Suprapubic skin (tissue), 4 donors: Measurements from ENCODE around the gene EBI3. TPM values are rescaled to one million over a fixed set of nuclear protein-coding genes. Genes with fewer than 3 reads are reported as not detected.

Source experiments
- DNase-seq, 2 donors: peaks; one replicate each; pipeline ENCODE4 v3.0.0-alpha.2; 2019; ENCODE audit warnings: low spot score in 2 of 2
- H3K27ac ChIP-seq: fragments of 200-600 bp; sonication (generic); one replicate; pipeline ENCODE4 v1.5.1; 2019
- H3K27me3 ChIP-seq: fragments of 200-600 bp; sonication (generic); one replicate; pipeline ENCODE4 v1.5.1; 2019
- H3K36me3 ChIP-seq: fragments of 200-600 bp; sonication (generic); one replicate; pipeline ENCODE4 v1.5.1; 2019
- H3K4me1 ChIP-seq: fragments of 200-600 bp; sonication (generic); one replicate; pipeline ENCODE4 v1.5.1; 2019
- H3K4me3 ChIP-seq: fragments of 200-600 bp; sonication (generic); one replicate; pipeline ENCODE4 v1.5.1; 2019; ENCODE audit warnings: mild to moderate bottlenecking
- H3K9me3 ChIP-seq: fragments of 200-600 bp; sonication (generic); one replicate; pipeline ENCODE4 v1.5.1; 2019
- EP300 ChIP-seq: sonication (generic); formaldehyde crosslinking; IDR thresholded peaks from one replicate; pipeline ENCODE4 v1.6.1; 2017; ENCODE audit warnings: antibody characterized with exemption
- POLR2A ChIP-seq, 2 donors: fragments of 450-650 bp; IDR thresholded peaks; one replicate each; pipeline ENCODE4 v1.6.1; 2017; ENCODE audit warnings: antibody characterized with exemption in 2 of 2, mild to moderate bottlenecking in 2 of 2, moderate library complexity in 2 of 2
- POLR2AphosphoS5 ChIP-seq, 3 donors: sonication (generic); formaldehyde crosslinking; IDR thresholded peaks; one replicate each; pipeline ENCODE4 v1.6.1; 2017; ENCODE audit warnings: antibody characterized with exemption in 3 of 3
- WGBS: methylation state at CpG from one replicate; pipeline ENCODE4 v1.1.5; 2018; 5-methylcytosine and 5-hydroxymethylcytosine counted together
- total RNA-seq, 4 donors: library from RNA; depleted of rRNA; stranded (reverse); fragments of >200 nt; gene quantifications; one replicate each; pipeline ENCODE4 v1.1.0, GENCODE V29; 2016
- TF ChIP-seq, protein P1 (sequence below), 2 donors: fragments of 200-600 bp in 1 of 2; fragments of 450-650 bp in 1 of 2; sonication (generic) in 1 of 2; IDR thresholded peaks; one replicate each; pipeline ENCODE4 v1.5.1; 2016 to 2019; ENCODE audit warnings: antibody characterized with exemption in 2 of 2, mild to moderate bottlenecking in 1 of 2, moderate library complexity in 1 of 2

EBI3 gene
- total RNA-seq, 4 donors from 2014 or later: 0.57 to 0.89 (median 0.57) TPM; not detected in 1

DNA sequence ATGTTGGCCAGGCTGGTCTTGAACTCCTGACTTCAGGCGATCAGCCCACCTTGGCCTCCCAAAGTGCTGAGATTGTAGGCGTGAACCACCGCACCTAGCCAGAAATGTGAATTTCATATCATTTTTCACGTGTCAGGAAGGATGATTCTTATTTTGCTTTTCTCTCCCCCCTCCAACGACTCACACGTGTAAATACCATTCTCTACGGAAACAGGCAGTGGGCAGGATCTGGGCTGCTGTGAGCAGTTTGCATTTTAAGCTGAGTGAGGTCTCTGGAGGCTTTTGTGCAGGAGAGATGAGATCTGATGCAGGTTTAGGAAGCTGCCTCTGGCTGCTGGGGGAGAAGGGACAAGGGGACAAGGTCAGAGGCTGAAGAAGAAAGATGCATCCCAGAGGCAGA lies 35.0 kb upstream of the EBI3 start:
- TF ChIP-seq EP300: no peak
- no peak for TF ChIP-seq POLR2A (IDR thresholded peaks at IDR 0.05)
- TF ChIP-seq, protein P1, sequence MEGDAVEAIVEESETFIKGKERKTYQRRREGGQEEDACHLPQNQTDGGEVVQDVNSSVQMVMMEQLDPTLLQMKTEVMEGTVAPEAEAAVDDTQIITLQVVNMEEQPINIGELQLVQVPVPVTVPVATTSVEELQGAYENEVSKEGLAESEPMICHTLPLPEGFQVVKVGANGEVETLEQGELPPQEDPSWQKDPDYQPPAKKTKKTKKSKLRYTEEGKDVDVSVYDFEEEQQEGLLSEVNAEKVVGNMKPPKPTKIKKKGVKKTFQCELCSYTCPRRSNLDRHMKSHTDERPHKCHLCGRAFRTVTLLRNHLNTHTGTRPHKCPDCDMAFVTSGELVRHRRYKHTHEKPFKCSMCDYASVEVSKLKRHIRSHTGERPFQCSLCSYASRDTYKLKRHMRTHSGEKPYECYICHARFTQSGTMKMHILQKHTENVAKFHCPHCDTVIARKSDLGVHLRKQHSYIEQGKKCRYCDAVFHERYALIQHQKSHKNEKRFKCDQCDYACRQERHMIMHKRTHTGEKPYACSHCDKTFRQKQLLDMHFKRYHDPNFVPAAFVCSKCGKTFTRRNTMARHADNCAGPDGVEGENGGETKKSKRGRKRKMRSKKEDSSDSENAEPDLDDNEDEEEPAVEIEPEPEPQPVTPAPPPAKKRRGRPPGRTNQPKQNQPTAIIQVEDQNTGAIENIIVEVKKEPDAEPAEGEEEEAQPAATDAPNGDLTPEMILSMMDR (IDR thresholded peaks at IDR 0.05): no peak
- no peak for TF ChIP-seq POLR2AphosphoS5 (IDR thresholded peaks at IDR 0.05)
- WGBS: 44% methylated on average over 7 of the region's 7 CpGs
- H3K27me3 ChIP-seq: peaks cover 55% of the 10 kb centered on the region

DNA sequence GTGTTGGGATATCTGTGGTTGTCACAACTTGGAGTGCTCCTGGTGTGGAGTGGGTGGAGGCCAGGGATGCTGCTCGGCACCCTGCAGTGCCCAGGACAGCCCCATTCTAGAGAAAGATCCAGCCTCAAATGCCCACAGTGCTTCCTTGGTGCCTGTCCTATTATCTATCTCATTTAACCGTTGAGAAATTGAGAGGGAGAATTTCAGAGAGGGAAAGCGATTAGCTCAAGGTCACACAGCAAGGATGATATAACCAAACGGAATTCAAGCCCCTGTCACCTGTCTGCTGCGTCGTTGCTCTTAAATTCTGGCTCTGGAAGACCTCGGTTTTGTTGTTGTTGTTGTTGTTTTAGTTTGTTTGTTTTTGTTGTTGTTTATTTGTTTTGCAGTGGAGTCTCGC lies 33.3 kb upstream of the EBI3 start:
- Histone ChIP-seq H3K4me1 (peaks cover 8% of the 10 kb centered on the region), H3K36me3 (no peaks in the 10 kb centered on the region), H3K4me3 (no peak overlapping the region), H3K9me3 (no peaks in the 10 kb centered on the region), H3K27me3 (peaks cover 66% of the 10 kb centered on the region), H3K27ac (no peak overlapping the region)
- WGBS: 83% methylated on average over 8 of the region's 8 CpGs
- TF ChIP-seq POLR2AphosphoS5 (IDR thresholded peaks at IDR 0.05) (no peak), EP300 (no peak), POLR2A (IDR thresholded peaks at IDR 0.05) (no peak)
- TF ChIP-seq, protein P1 (IDR thresholded peaks at IDR 0.05): no peak
- DNase-seq: no peak

More for the DNA sequence above, 35.0 kb upstream of the EBI3 start:
- Histone ChIP-seq H3K4me3 (no peak overlapping the region), H3K9me3 (no peaks in the 10 kb centered on the region), H3K27ac (no peak overlapping the region), H3K36me3 (no peaks in the 10 kb centered on the region), H3K4me1 (peaks cover 8% of the 10 kb centered on the region)
- no peak for DNase-seq

DNA sequence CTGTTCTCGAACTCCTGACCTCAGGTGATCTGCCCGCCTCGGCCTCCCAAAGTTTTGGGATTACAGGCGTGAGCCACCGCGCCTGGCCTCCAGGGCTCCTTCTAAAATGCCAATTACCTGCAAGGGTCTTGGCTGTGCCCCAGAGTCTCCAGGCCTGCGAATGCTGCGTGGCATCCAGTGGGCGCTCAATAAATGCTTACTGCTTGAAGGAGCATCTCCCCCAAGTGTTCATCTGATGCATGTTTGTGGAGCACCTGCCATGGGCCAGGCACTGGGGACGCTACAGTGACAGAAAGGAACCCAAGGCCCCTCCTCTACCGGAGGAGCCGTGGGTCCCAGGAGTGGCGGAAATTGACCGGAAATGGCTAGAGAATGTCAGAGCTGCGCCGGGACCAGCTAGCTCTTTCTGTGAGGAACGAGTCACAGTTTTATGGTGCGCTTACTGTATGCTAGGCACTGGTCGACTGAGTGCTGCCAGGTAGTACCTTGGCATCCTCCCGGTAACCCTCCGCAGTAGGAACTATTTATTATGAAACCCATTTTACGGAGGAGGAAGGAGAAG lies 32.7 kb upstream of the EBI3 start:
- Histone ChIP-seq H3K27me3 (peaks cover 66% of the 10 kb centered on the region), H3K4me1 (peaks cover 8% of the 10 kb centered on the region), H3K9me3 (no peaks in the 10 kb centered on the region), H3K36me3 (no peaks in the 10 kb centered on the region), H3K4me3 (no peak overlapping the region), H3K27ac (no peak overlapping the region)
- WGBS: 91% methylated on average over 21 of the region's 22 CpGs
- TF ChIP-seq POLR2AphosphoS5 (IDR thresholded peaks at IDR 0.05) (no peak), EP300 (no peak), POLR2A (IDR thresholded peaks at IDR 0.05) (no peak)
- TF ChIP-seq, protein P1 (IDR thresholded peaks at IDR 0.05): no peak
- no peak for DNase-seq

DNA sequence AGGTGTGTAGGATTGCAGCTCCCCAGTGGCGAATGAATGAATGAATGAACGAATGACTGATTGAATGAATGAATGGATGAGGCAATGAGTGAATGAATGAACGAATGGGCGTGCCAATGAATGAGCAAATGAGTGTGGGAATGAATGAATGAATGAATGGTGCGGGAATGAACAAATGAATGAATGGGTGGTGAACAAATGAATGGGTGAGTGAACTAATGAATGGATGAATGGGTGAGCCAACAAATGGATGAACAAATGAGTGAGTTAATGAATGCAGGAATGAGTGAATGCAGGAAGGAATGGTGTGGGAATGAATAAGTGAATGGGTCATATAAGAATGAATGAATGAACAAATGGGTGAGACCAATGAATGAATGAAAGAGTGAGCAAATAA lies 32.1 kb upstream of the EBI3 start:
- peaks cover 8% of the 10 kb centered on the region for H3K4me1 ChIP-seq
- no peak overlapping the region for H3K27ac ChIP-seq
- H3K36me3 ChIP-seq: no peaks in the 10 kb centered on the region
- TF ChIP-seq POLR2A (IDR thresholded peaks at IDR 0.05) (no peak), POLR2AphosphoS5 (IDR thresholded peaks at IDR 0.05) (no peak), EP300 (no peak)
- TF ChIP-seq, protein P1 (IDR thresholded peaks at IDR 0.05): no peak
- no peaks in the 10 kb centered on the region for H3K9me3 ChIP-seq
- peaks cover 66% of the 10 kb centered on the region for H3K27me3 ChIP-seq
- DNase-seq: no peak
- H3K4me3 ChIP-seq: no peak overlapping the region
- WGBS: 87% methylated on average over 5 of the region's 5 CpGs

DNA sequence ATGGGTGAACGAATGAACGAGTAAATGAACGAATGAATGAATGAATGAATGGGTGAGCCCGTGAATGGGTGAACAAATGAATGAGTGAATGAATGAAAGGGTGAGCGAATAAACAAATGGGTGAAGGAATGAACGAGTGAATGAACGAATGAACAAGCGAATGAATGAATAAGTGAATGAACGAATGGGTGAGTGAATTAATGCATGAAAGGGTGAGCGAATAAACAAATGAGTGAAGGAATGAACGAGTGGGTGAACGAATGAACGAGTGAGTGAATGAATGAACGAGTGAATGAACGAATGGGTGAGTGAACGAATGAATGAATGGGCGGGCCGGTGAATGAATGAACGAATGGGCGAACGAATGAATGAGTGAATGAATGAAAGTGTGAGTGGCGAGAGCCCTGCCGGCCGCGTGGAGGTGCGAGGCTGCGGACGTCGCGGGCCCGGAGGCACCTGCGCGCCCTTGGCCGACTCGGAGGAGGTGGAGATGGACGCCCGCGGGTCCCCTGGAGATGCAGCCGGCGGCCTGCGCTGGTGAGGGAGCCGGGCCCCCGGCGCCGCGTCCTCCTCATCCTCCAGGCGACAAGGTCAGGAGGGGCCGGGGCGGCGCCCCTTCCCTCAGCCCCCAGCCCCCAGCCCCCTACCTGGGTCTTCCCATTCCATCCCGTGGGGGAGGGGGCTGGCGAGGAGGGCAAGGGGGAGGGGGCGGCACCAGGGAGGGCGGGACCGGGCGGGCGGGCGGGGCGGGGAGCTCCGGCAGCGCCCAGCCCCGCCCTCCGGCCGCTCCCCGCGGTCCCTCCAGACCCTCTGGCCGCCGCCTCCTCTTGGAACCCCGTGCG lies 31.5 kb upstream of the EBI3 start:
- TF ChIP-seq EP300: no peak
- TF ChIP-seq, protein P1 (IDR thresholded peaks at IDR 0.05): no peak
- DNase-seq: no peak
- WGBS: 27% methylated on average over 39 of the region's 70 CpGs
- H3K9me3 ChIP-seq: no peaks in the 10 kb centered on the region
- H3K27ac ChIP-seq: no peak overlapping the region
- H3K4me1 ChIP-seq: peaks cover 8% of the 10 kb centered on the region
- H3K36me3 ChIP-seq: no peaks in the 10 kb centered on the region
- peak overlapping the region; percentile 11 for H3K4me3 ChIP-seq
- H3K27me3 ChIP-seq: peaks cover 66% of the 10 kb centered on the region
